OCI-LY1 (cell line): Measurements from ENCODE around the gene OR2V2.

ENCODE experiments used
- CTCF ChIP-seq: fragments of 200-600 bp; sonication (generic), shearing (Covaris generic); IDR thresholded peaks from 2 replicates; pipeline ENCODE4 v1.5.1; 2017; ENCODE audit warnings: mild to moderate bottlenecking, antibody characterized with exemption, low read length, moderate library complexity, mixed read lengths
- EZH2 ChIP-seq: fragments of 200-600 bp; sonication (generic), shearing (Covaris generic); IDR thresholded peaks from 2 replicates; pipeline ENCODE4 v1.8.0; 2017; ENCODE audit warnings: borderline replicate concordance, mixed run types, mild to moderate bottlenecking, antibody characterized with exemption, low read length, moderate library complexity, mixed read lengths

GRCh38 chr5:181167814-181168488, 20.6 kb downstream of the OR2V2 start:
- TF ChIP-seq CTCF (peak; percentile 87), EZH2 (no peak)
